CD4-positive, alpha-beta T cell (primary cell): ENCODE measurements around the gene RPTOR. TPM values are rescaled to one million over a fixed set of nuclear protein-coding genes. Genes with fewer than 3 reads are reported as not detected.

ENCODE experiments used
- ATAC-seq: fragments of 200-7000 bp; cut with Tn5 transposase; one replicate; pipeline ENCODE4 v1.10.0; 2022; ENCODE audit warnings: mild to moderate bottlenecking; ENCODE audit not compliant: poor library complexity
- CTCF ChIA-PET: fragments of 350-600 bp; sonication (Branson Sonifier 250); formaldehyde crosslinking; loops from one replicate; lab custom pipeline; 2021; ENCODE audit warnings: antibody characterized with exemption, inconsistent platforms; lab: Charles Lee
- POLR2A ChIA-PET: fragments of 350-600 bp; sonication (Branson Sonifier 250); formaldehyde crosslinking; loops from one replicate; lab custom pipeline; 2021; ENCODE audit warnings: antibody characterized with exemption, inconsistent platforms; lab: Charles Lee
- DNase-seq, 14 experiments: peaks; one replicate each; pipeline ENCODE4 v3.0.0-alpha.2; 2013 to 2020; ENCODE audit warnings: mixed read lengths in 2 of 14
- H3K27ac ChIP-seq, 2 donors: one replicate each; pipeline versions ENCODE4 v1.5.1 to v1.7.0; 2013; ENCODE audit warnings: low read length in 2 of 2, low read depth in 1 of 2, mild to moderate bottlenecking in 1 of 2
- H3K27me3 ChIP-seq, 2 experiments: 1 replicate in 1 of 2; 2 replicates in 1 of 2; pipeline versions ENCODE4 v1.6.1 to v1.7.0; 2013; ENCODE audit warnings: low read length in 2 of 2, control low read depth in 1 of 2, mild to moderate bottlenecking in 1 of 2, moderate library complexity in 1 of 2; ENCODE audit not compliant: insufficient read depth in 2 of 2, control insufficient read depth in 1 of 2
- H3K36me3 ChIP-seq: one replicate; pipeline ENCODE4 v1.6.1; 2013; ENCODE audit warnings: low read length, control low read depth; ENCODE audit not compliant: insufficient read depth
- H3K4me1 ChIP-seq: one replicate; pipeline ENCODE4 v1.6.1; 2013; ENCODE audit warnings: low read length, control low read depth; ENCODE audit not compliant: insufficient read depth
- H3K4me3 ChIP-seq: one replicate; pipeline ENCODE4 v1.5.1; 2013; ENCODE audit warnings: mild to moderate bottlenecking, low read length, moderate library complexity
- H3K9me3 ChIP-seq, 2 experiments: 1 replicate in 1 of 2; 2 replicates in 1 of 2; pipeline versions ENCODE4 v1.6.1 to v1.7.0; 2013; ENCODE audit warnings: low read length in 2 of 2, mild to moderate bottlenecking in 2 of 2, control low read depth in 1 of 2, moderate library complexity in 1 of 2; ENCODE audit not compliant: control insufficient read depth in 1 of 2, insufficient read depth in 1 of 2
- H3K27ac Mint-ChIP-seq: one replicate; pipeline ENCODE4 v1.8.0; 2020; ENCODE audit warnings: mixed read lengths
- H3K27me3 Mint-ChIP-seq: one replicate; pipeline ENCODE4 v1.8.0; 2021; ENCODE audit warnings: mixed read lengths
- H3K36me3 Mint-ChIP-seq: one replicate; pipeline ENCODE4 v1.8.0; 2021; ENCODE audit warnings: low read depth, mixed read lengths
- H3K4me1 Mint-ChIP-seq: one replicate; pipeline ENCODE4 v1.8.0; 2021; ENCODE audit warnings: low read depth, mixed read lengths
- H3K4me3 Mint-ChIP-seq: one replicate; pipeline ENCODE4 v1.8.0; 2020; ENCODE audit warnings: mild to moderate bottlenecking, mixed read lengths
- H3K9me3 Mint-ChIP-seq: one replicate; pipeline ENCODE4 v1.8.0; 2020; ENCODE audit warnings: mixed read lengths
- CTCF ChIP-seq: fragments of 200-600 bp; IDR thresholded peaks from one replicate; pipeline ENCODE4 v1.8.0; 2022; ENCODE audit warnings: antibody characterized with exemption, mild to moderate bottlenecking
- intact Hi-C, 2 experiments: fragments of 100-400 bp; cut with DNase I in 1 of 2; cut with micrococcal nuclease in 1 of 2; formaldehyde crosslinking; loops; one replicate each; pipeline versions ENCODE4 v1.15.1 to v1.9.0; 2023 to 2025; cut with DNase I, micrococcal nuclease
- total RNA-seq, 174 experiments: library from RNA in 2 of 174; stranded (reverse) in 2 of 174; gene quantifications; one replicate each; pipeline ENCODE4 v1.2.3 and lab custom pipeline; 2021 to 2026

The RPTOR gene
- total RNA-seq, 2 experiments from 2014 or later: 45.0 to 47.1 TPM

GRCh38 chr17:80509311-80509710 lies 35.3 kb upstream of the RPTOR start:
- Mint-ChIP-seq H3K9me3 (no peaks in the 10 kb centered on the region), H3K27me3 (peaks cover 6% of the 10 kb centered on the region), H3K4me3 (no peak overlapping the region), H3K27ac (no peak overlapping the region), H3K4me1 (no peaks in the 10 kb centered on the region), H3K36me3 (no peaks in the 10 kb centered on the region)
- intact Hi-C loops: no loop called here
- ATAC-seq (no peak), DNase-seq (no peak)
- Histone ChIP-seq H3K27me3 (peaks cover 0 to 2% of the 10 kb centered on the region in 2 experiments), H3K27ac (no peak overlapping the region), H3K4me1 (no peaks in the 10 kb centered on the region), H3K9me3 (no peaks in the 10 kb centered on the region), H3K4me3 (no peak overlapping the region), H3K36me3 (no peaks in the 10 kb centered on the region)
- CTCF ChIA-PET: no interaction called here
- TF ChIP-seq CTCF: no peak
- POLR2A ChIA-PET: no interaction called here

GRCh38 chr17:80510132-80510531 lies 34.5 kb upstream of the RPTOR start:
- Histone ChIP-seq H3K4me3 (no peak overlapping the region), H3K36me3 (no peaks in the 10 kb centered on the region), H3K4me1 (no peaks in the 10 kb centered on the region), H3K27me3 (peaks cover 0 to under 1% of the 10 kb centered on the region in 2 experiments), H3K9me3 (no peaks in the 10 kb centered on the region), H3K27ac (no peak overlapping the region)
- POLR2A ChIA-PET: no interaction called here
- DNase-seq (no peak), ATAC-seq (no peak)
- Mint-ChIP-seq H3K27ac (no peak overlapping the region), H3K4me3 (no peak overlapping the region), H3K27me3 (peaks cover 6% of the 10 kb centered on the region), H3K36me3 (no peaks in the 10 kb centered on the region), H3K9me3 (no peaks in the 10 kb centered on the region), H3K4me1 (no peaks in the 10 kb centered on the region)
- CTCF ChIA-PET: no interaction called here
- no peak for TF ChIP-seq CTCF
- intact Hi-C loops: no loop called here

GRCh38 chr17:80510772-80511171 lies 33.9 kb upstream of the RPTOR start:
- ChIA-PET POLR2A (no interaction called here), CTCF (no interaction called here)
- H3K9me3 ChIP-seq: no peaks in the 10 kb centered on the region
- intact Hi-C loops: no loop called here
- no peaks in the 10 kb centered on the region for H3K4me1 Mint-ChIP-seq
- H3K27ac Mint-ChIP-seq: no peak overlapping the region
- H3K27me3 ChIP-seq: peaks cover 0 to 3% of the 10 kb centered on the region in 2 experiments
- H3K36me3 Mint-ChIP-seq: no peaks in the 10 kb centered on the region
- ATAC-seq (no peak), DNase-seq (no peak)
- no peak for TF ChIP-seq CTCF
- peaks cover 6% of the 10 kb centered on the region for H3K27me3 Mint-ChIP-seq
- H3K4me3 ChIP-seq: no peak overlapping the region
- H3K9me3 Mint-ChIP-seq: no peaks in the 10 kb centered on the region
- H3K4me1 ChIP-seq: no peaks in the 10 kb centered on the region
- no peak overlapping the region for H3K4me3 Mint-ChIP-seq
- H3K36me3 ChIP-seq: no peaks in the 10 kb centered on the region
- H3K27ac ChIP-seq: no peak overlapping the region
